Breast epithelium (tissue), 4 donors: Measurements from ENCODE around the gene KBTBD13. TPM values are rescaled to one million over a fixed set of nuclear protein-coding genes. Genes with fewer than 3 reads are reported as not detected.
"Not testable (repeated sequence)": the region's sequence is repeated elsewhere in the genome, so short reads cannot be mapped to it uniquely, and the experiment has no call there.

ENCODE experiments used
- DNase-seq, 2 donors: peaks; one replicate each; pipeline ENCODE4 v3.0.0-alpha.2; 2019; ENCODE audit warnings: low spot score in 2 of 2
- H3K27ac ChIP-seq, 2 donors: fragments of 200-600 bp; sonication (generic) in 1 of 2; one replicate each; pipeline ENCODE4 v1.5.1; 2016 to 2019; ENCODE audit warnings: mild to moderate bottlenecking in 1 of 2
- H3K27me3 ChIP-seq, 2 donors: fragments of 200-600 bp; sonication (generic) in 1 of 2; one replicate each; pipeline versions ENCODE4 v1.5.1 to v1.6.0; 2017 to 2019; ENCODE audit warnings: control low read depth in 1 of 2, mild to moderate bottlenecking in 1 of 2
- H3K36me3 ChIP-seq: fragments of 200-600 bp; one replicate; pipeline ENCODE4 v1.5.1; 2019
- H3K4me1 ChIP-seq, 2 donors: fragments of 200-600 bp; sonication (generic); one replicate each; pipeline ENCODE4 v1.5.1; 2016 to 2019; ENCODE audit warnings: control low read depth in 1 of 2
- H3K4me3 ChIP-seq, 3 donors: fragments of 200-600 bp; sonication (generic); 1 replicate in 2 of 3; 2 replicates in 1 of 3; pipeline ENCODE4 v1.5.1; 2016 to 2019; ENCODE audit warnings: mild to moderate bottlenecking in 3 of 3, moderate library complexity in 2 of 3
- H3K9me3 ChIP-seq, 2 donors: fragments of 200-600 bp; sonication (generic) in 1 of 2; one replicate each; pipeline ENCODE4 v1.5.1; 2016 to 2019; ENCODE audit warnings: control low read depth in 1 of 2
- CTCF ChIP-seq, 3 donors: fragments of 450-650 bp; IDR thresholded peaks; one replicate each; pipeline ENCODE4 v1.5.1; 2016 to 2017; ENCODE audit warnings: antibody characterized with exemption in 3 of 3, mild to moderate bottlenecking in 3 of 3, moderate library complexity in 3 of 3
- POLR2A ChIP-seq: fragments of 450-650 bp; IDR thresholded peaks from one replicate; pipeline ENCODE4 v1.6.1; 2016; ENCODE audit warnings: antibody characterized with exemption, mild to moderate bottlenecking, moderate library complexity
- POLR2AphosphoS5 ChIP-seq, 3 donors: sonication (generic); formaldehyde crosslinking; IDR thresholded peaks; one replicate each; pipeline ENCODE4 v1.6.1; 2017; ENCODE audit warnings: antibody characterized with exemption in 3 of 3
- intact Hi-C: fragments of 100-400 bp; cut with DNase I; formaldehyde crosslinking; loops from one replicate; pipeline ENCODE4 v1.15.1; 2023; ENCODE audit warnings: low total_unique reads
- total RNA-seq, 3 donors: library from RNA; depleted of rRNA; stranded (reverse); fragments of >200 nt; gene quantifications; one replicate each; pipeline ENCODE4 v1.1.0, GENCODE V29; 2016

The KBTBD13 gene
- total RNA-seq, 3 donors from 2014 or later: 0.15 to 0.33 TPM; not detected in 1

GRCh38 chr15:65041787-65042186 lies 34.8 kb upstream of the KBTBD13 start:
- no peak for TF ChIP-seq CTCF (IDR thresholded peaks at IDR 0.05)
- TF ChIP-seq POLR2AphosphoS5 (IDR thresholded peaks at IDR 0.05): no peak
- no peak for TF ChIP-seq POLR2A
- Histone ChIP-seq H3K9me3 (no peaks in the 10 kb centered on the region), H3K36me3 (no peaks in the 10 kb centered on the region), H3K27ac (no peak overlapping the region), H3K4me3 (no peak overlapping the region), H3K4me1 (no peaks in the 10 kb centered on the region), H3K27me3 (no peaks in the 10 kb centered on the region)
- DNase-seq: no peak
- intact Hi-C loops: no loop called here

GRCh38 chr15:65042776-65043327 lies 33.7 kb upstream of the KBTBD13 start:
- Histone ChIP-seq H3K27ac (no peak overlapping the region), H3K4me3 (no peak overlapping the region), H3K9me3 (no peaks in the 10 kb centered on the region), H3K4me1 (no peaks in the 10 kb centered on the region), H3K36me3 (no peaks in the 10 kb centered on the region), H3K27me3 (no peaks in the 10 kb centered on the region)
- TF ChIP-seq POLR2A (no peak), CTCF (IDR thresholded peaks at IDR 0.05) (no peak), POLR2AphosphoS5 (IDR thresholded peaks at IDR 0.05) (no peak)
- DNase-seq: no peak
- intact Hi-C loops: no loop called here

GRCh38 chr15:65044218-65044617 lies 32.3 kb upstream of the KBTBD13 start:
- H3K27me3 ChIP-seq, DNase-seq, H3K4me1 ChIP-seq, H3K27ac ChIP-seq, intact Hi-C loops, H3K9me3 ChIP-seq, H3K4me3 ChIP-seq, H3K36me3 ChIP-seq: not testable (repeated sequence)

GRCh38 chr15:65044724-65045481 lies 31.6 kb upstream of the KBTBD13 start, which contains the start of gene SLC51B:
Gene SLC51B, plus strand, starts transcription at chr15:65045387. Its CDS starts 4,618 bp downstream, at chr15:65050005.
- intact Hi-C loops: no loop called here
- no peaks in the 10 kb centered on the region for H3K36me3 ChIP-seq
- H3K4me3 ChIP-seq: no peak within 1 kb of the TSS
- H3K27ac ChIP-seq: no peak within 1 kb of the TSS
- no peaks in the 10 kb centered on the region for H3K9me3 ChIP-seq
- DNase-seq: no peak
- no peaks in the 10 kb centered on the region for H3K27me3 ChIP-seq
- TF ChIP-seq POLR2A (no peak), CTCF (IDR thresholded peaks at IDR 0.05) (no peak), POLR2AphosphoS5 (IDR thresholded peaks at IDR 0.05) (no peak)
- H3K4me1 ChIP-seq: no peaks in the 10 kb centered on the region

GRCh38 chr15:65048241-65048640 lies 28.3 kb upstream of the KBTBD13 start:
- Histone ChIP-seq H3K27ac (no peak overlapping the region), H3K4me3 (no peak overlapping the region), H3K4me1 (no peaks in the 10 kb centered on the region), H3K36me3 (no peaks in the 10 kb centered on the region), H3K9me3 (no peaks in the 10 kb centered on the region), H3K27me3 (no peaks in the 10 kb centered on the region)
- no peak for DNase-seq
- intact Hi-C loops: no loop called here
- TF ChIP-seq POLR2A: no peak
- no peak for TF ChIP-seq CTCF (IDR thresholded peaks at IDR 0.05)
- TF ChIP-seq POLR2AphosphoS5 (IDR thresholded peaks at IDR 0.05): no peak
